HepG2 (cell line): ENCODE data around the gene HLCS. TPM values are rescaled to one million over a fixed set of nuclear protein-coding genes. Genes with fewer than 3 reads are reported as not detected.

Source experiments
- ATAC-seq: fragments of 200-7000 bp; cut with Tn5 transposase; 3 replicates; pipeline ENCODE4 v1.9.1; 2020; ENCODE audit warnings: mild to moderate bottlenecking, moderate library complexity
- BruUV-seq: library from RNA; stranded (reverse); fragments of 400-500 nt; replicated peaks from 2 replicates; lab custom pipeline; 2021; lab: Mats Ljungman, UMichigan
- CTCF ChIA-PET: fragments of 300-600 bp; formaldehyde crosslinking; extraction: SDS; loops from one replicate; lab custom pipeline; 2021; ENCODE audit warnings: low total read pairs, inconsistent platforms, low intra/inter-chr PET ratio; lab: Yijun Ruan, JAX
- POLR2A ChIA-PET: fragments of 350-600 bp; sonication (Branson Sonifier 250); formaldehyde crosslinking; loops from one replicate; lab custom pipeline; 2020; ENCODE audit warnings: antibody characterized with exemption, inconsistent platforms; lab: Yijun Ruan, JAX
- DNase-seq: peaks from one replicate; pipeline ENCODE4 v3.0.0-alpha.2; 2015; ENCODE audit warnings: low spot score
- FAIRE-seq: peaks from 3 replicates; lab custom pipeline; 2011; peaks lifted over from hg19 to GRCh38; lab: Jason Lieb, UNC
- H2AFZ ChIP-seq: one replicate; pipeline ENCODE4 v1.6.1; 2011; ENCODE audit warnings: low read length, inconsistent platforms
- H3K27ac ChIP-seq: fragments of 300-600 bp; 3 replicates; pipeline ENCODE4 v1.8.0; 2011; ENCODE audit warnings: mixed run types, mild to moderate bottlenecking, mixed read lengths, low read length, inconsistent platforms; ENCODE audit not compliant: insufficient read depth; ENCODE audit errors: extremely low read length
- H3K27me3 ChIP-seq, 2 experiments: fragments of 200-600 bp in 1 of 2; 2 replicates in 1 of 2; 3 replicates in 1 of 2; pipeline versions ENCODE4 v1.6.0 to v1.8.0; 2011; ENCODE audit warnings: low read length in 2 of 2, mild to moderate bottlenecking in 2 of 2, moderate library complexity in 2 of 2, inconsistent platforms in 1 of 2; ENCODE audit not compliant: insufficient read depth in 2 of 2, control insufficient read depth in 1 of 2
- H3K36me3 ChIP-seq, 2 experiments: fragments of 200-600 bp in 1 of 2; replicated peaks in 1 of 2; 2 replicates in 1 of 2; 3 replicates in 1 of 2; pipeline versions ENCODE4 v1.5.1 to v1.8.0; 2011; ENCODE audit warnings: low read length in 2 of 2, inconsistent platforms in 1 of 2; ENCODE audit not compliant: insufficient read depth in 2 of 2, control insufficient read depth in 1 of 2
- H3K4me1 ChIP-seq: 2 replicates; pipeline ENCODE4 v1.5.1; 2012; ENCODE audit warnings: low read length, inconsistent platforms; ENCODE audit not compliant: insufficient read depth
- H3K4me2 ChIP-seq: 2 replicates; pipeline ENCODE4 v1.6.0; 2011; ENCODE audit warnings: low read depth, low read length, inconsistent platforms
- H3K4me3 ChIP-seq, 3 experiments: fragments of 200-600 bp in 1 of 3; sonication (generic), shearing (Covaris generic) in 1 of 3; replicated peaks in 1 of 3; 2 replicates each; pipeline ENCODE4 v1.5.1; 2011 to 2016; ENCODE audit warnings: low read length in 3 of 3, inconsistent platforms in 2 of 3, low read depth in 2 of 3, mild to moderate bottlenecking in 2 of 3, control low read depth in 1 of 3, mixed read lengths in 1 of 3; ENCODE audit not compliant: insufficient read depth in 1 of 3
- H3K79me2 ChIP-seq: one replicate; pipeline ENCODE4 v1.6.1; 2011; ENCODE audit warnings: low read length, inconsistent platforms; ENCODE audit not compliant: insufficient read depth
- H3K9ac ChIP-seq: 2 replicates; pipeline ENCODE4 v1.6.0; 2011; ENCODE audit warnings: mild to moderate bottlenecking, low read depth, low read length, inconsistent platforms; ENCODE audit not compliant: insufficient read depth
- H3K9me3 ChIP-seq: 2 replicates; pipeline ENCODE4 v1.5.1; 2012; ENCODE audit warnings: mild to moderate bottlenecking, low read length
- H4K20me1 ChIP-seq: 2 replicates; pipeline ENCODE4 v1.6.0; 2011; ENCODE audit warnings: inconsistent platforms, mild to moderate bottlenecking, low read length, moderate library complexity; ENCODE audit not compliant: insufficient read depth
- ELF4 ChIP-seq: sonication (generic); formaldehyde crosslinking; IDR thresholded peaks from 2 replicates; pipeline ENCODE4 v1.5.0; 2020; ENCODE audit warnings: missing genetic modification reagents, mild to moderate bottlenecking, moderate library complexity, borderline replicate concordance
- FOSL2 ChIP-seq: sonication (generic); formaldehyde crosslinking; IDR thresholded peaks from 2 replicates; pipeline ENCODE4 v1.4.0; 2020; ENCODE audit warnings: missing genetic modification reagents
- GFI1 ChIP-seq: sonication (generic); formaldehyde crosslinking; IDR thresholded peaks from 2 replicates; pipeline ENCODE4 v1.5.0; 2020; ENCODE audit warnings: missing genetic modification reagents, mild to moderate bottlenecking, borderline replicate concordance
- NKX3-1 ChIP-seq: sonication (generic); formaldehyde crosslinking; IDR thresholded peaks from 2 replicates; pipeline ENCODE4 v1.5.0; 2020; ENCODE audit warnings: missing genetic modification reagents
- NR1H2 ChIP-seq: sonication (generic); formaldehyde crosslinking; IDR thresholded peaks from 2 replicates; pipeline ENCODE4 v1.8.1; 2022; ENCODE audit warnings: low read depth, missing genetic modification reagents, borderline replicate concordance
- RFX1 ChIP-seq: fragments of 450-650 bp; IDR thresholded peaks from 2 replicates; pipeline ENCODE4 v1.6.1; 2017
- RXRA ChIP-seq: sonication (generic); formaldehyde crosslinking; IDR thresholded peaks from 2 replicates; pipeline ENCODE4 v1.5.1; 2020; ENCODE audit warnings: missing genetic modification reagents
- SAFB2 ChIP-seq: sonication (generic); formaldehyde crosslinking; IDR thresholded peaks from 2 replicates; pipeline ENCODE4 v1.5.1; 2020; ENCODE audit warnings: missing genetic modification reagents, low read depth, mild to moderate bottlenecking, borderline replicate concordance
- SALL1 ChIP-seq: sonication (generic); formaldehyde crosslinking; IDR thresholded peaks from 2 replicates; pipeline ENCODE4 v1.8.0; 2022; ENCODE audit warnings: mild to moderate bottlenecking, missing genetic modification reagents
- XBP1 ChIP-seq: sonication (generic); formaldehyde crosslinking; IDR thresholded peaks from 2 replicates; pipeline ENCODE4 v1.5.0; 2020; ENCODE audit warnings: missing genetic modification reagents
- ZBTB33 ChIP-seq: sonication (generic); formaldehyde crosslinking; IDR thresholded peaks from 2 replicates; pipeline ENCODE4 v1.4.0; 2020; ENCODE audit warnings: missing genetic modification reagents
- ZNF430 ChIP-seq: sonication (generic); formaldehyde crosslinking; IDR thresholded peaks from 2 replicates; pipeline ENCODE4 v1.9.0; 2021; ENCODE audit warnings: mild to moderate bottlenecking, missing genetic modification reagents
- ZNF451 ChIP-seq: sonication (generic); formaldehyde crosslinking; IDR thresholded peaks from 2 replicates; pipeline ENCODE4 v1.5.0; 2020; ENCODE audit warnings: mild to moderate bottlenecking, missing genetic modification reagents
- ZNF670 ChIP-seq: sonication (generic); formaldehyde crosslinking; IDR thresholded peaks from 2 replicates; pipeline ENCODE4 v1.8.0; 2022; ENCODE audit warnings: mild to moderate bottlenecking, missing genetic modification reagents, borderline replicate concordance
- WGBS: methylation state at CpG from one replicate; pipeline ENCODE4 v1.1.6; 2017; ENCODE audit warnings: low lambda C conversion rate; 5-methylcytosine and 5-hydroxymethylcytosine counted together
- in situ Hi-C: cut with HindIII; loops from 2 replicates; pipeline ENCODE4 v1.10.0; 2017; ENCODE audit warnings: low pct_unique_long_range_greater_than_20kb; ENCODE audit not compliant: extremely low pct_ligation_motif_present
- intact Hi-C: fragments of 100-400 bp; cut with micrococcal nuclease; formaldehyde crosslinking; loops from one replicate; pipeline ENCODE4 v1.10.0; 2022; ENCODE audit not compliant: unreplicated experiment
- polyA plus RNA-seq, 8 experiments: library from polyadenylated mRNA; depleted of rRNA in 3 of 8; stranded (reverse) in 7 of 8; unstranded in 1 of 8; fragments of >200 nt; fragmentation: Illumina TruSeq in 4 of 8; extraction: Trizol in 4 of 8; gene quantifications; 2 replicates each; pipeline versions ENCODE4 v1.2.1 to v1.2.3, GENCODE V29; 2011 to 2016; ENCODE audit warnings: low read depth in 4 of 8, missing spikeins in 1 of 8, mixed read lengths in 1 of 8; ENCODE audit not compliant: insufficient read depth in 1 of 8
- total RNA-seq, 5 experiments: library from RNA; depleted of rRNA; stranded (reverse); fragments of >200 nt; fragmentation: Illumina TruSeq; extraction: Trizol; gene quantifications; 2 replicates each; pipeline ENCODE4 v1.2.3, GENCODE V29; 2016; ENCODE audit warnings: low read depth in 1 of 5
- TF ChIP-seq, protein P1 (sequence below): sonication (generic); IDR thresholded peaks from 2 replicates; pipeline ENCODE4 v1.6.1; 2016; ENCODE audit warnings: low read depth, borderline replicate concordance
- TF ChIP-seq, protein P2 (sequence below): sonication (generic); formaldehyde crosslinking; IDR thresholded peaks from 2 replicates; pipeline ENCODE4 v1.5.0; 2020; ENCODE audit warnings: missing genetic modification reagents
- TF ChIP-seq, protein P3 (sequence below): fragments of 450-650 bp; IDR thresholded peaks from 2 replicates; pipeline ENCODE4 v1.6.1; 2017; ENCODE audit warnings: mild to moderate bottlenecking

HLCS gene
- total and polyA plus RNA-seq, 2 of the 13 experiments (the other 11 are each of a cell fraction or from before 2014, with no cell fraction given) = 7.9 to 12.3 TPM

DNA sequence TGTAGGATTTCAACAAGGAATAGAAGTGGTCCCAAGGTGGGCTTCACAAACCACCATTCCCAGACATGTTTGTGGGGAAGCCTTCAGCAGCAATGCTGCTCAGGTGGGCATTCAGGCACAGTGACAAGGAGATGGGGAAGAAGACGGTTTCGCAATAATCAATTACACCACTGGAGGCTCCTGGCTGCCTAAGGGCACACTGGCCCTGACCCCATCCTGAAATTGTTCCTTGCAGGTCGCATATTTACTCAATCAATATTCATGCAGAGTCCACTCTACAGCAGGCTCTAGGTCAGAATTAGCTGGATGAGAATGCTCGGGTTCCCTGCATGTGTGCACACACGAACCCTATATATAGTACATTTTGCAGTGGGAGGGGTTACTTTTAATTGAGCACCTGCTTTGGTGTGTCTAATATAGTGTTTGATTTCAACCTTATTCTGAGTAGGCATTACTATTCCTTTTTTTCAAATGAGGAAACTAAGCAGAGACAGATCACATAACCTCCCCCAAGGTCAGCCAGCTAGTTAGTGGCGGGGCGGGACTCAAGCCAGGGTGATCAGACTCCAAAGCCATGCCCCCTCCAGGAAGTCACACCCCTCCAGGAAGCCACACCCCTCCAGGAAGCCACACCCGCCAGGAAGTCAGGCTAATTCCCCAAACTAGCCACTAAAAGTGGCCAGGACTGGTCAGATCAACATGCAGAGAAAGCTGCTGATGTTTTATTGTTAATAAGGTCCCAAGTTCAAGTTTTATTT lies 106.5 kb downstream of the HLCS start:
- Histone ChIP-seq H3K4me2 (peak overlapping the region; percentile 54), H4K20me1 (no peaks in the 10 kb centered on the region), H3K79me2 (no peaks in the 10 kb centered on the region), H3K36me3 (no peaks in the 10 kb centered on the region), H3K4me3 (peak overlapping the region in 2 of 3 experiments; percentile 43 to 48; a peak in 2 of 6 replicates), H3K27me3 (no peaks in the 10 kb centered on the region), H3K9me3 (no peaks in the 10 kb centered on the region), H2AFZ (no peak overlapping the region), H3K9ac (peak overlapping the region; percentile 6), H3K27ac (peak overlapping the region; percentile 75), H3K4me1 (peaks cover 76% of the 10 kb centered on the region)
- 13% methylated on average over 8 of the region's 8 CpGs for WGBS
- ChIA-PET POLR2A (interaction anchor here (1.0 to 2.8 kb wide), 3 partner anchors 13 to 294 kb away, joined by 3 to 14 read pairs (median 4); no protein-coding TSS in a partner anchor), CTCF (no interaction called here)
- in situ Hi-C loops (no loop called here), intact Hi-C loops (loop anchor here (5.0 to 10.0 kb wide), 3 partner anchors 57 to 225 kb away; no protein-coding TSS in a partner anchor)
- FAIRE-seq = peak; percentile 88
- peak; percentile 81 for DNase-seq
- BruUV-seq = no TSS peak
- peak; percentile 89 for ATAC-seq
- 0 out of 2 replicates have a peak, but pooled peaks have one; percentile 36 for TF ChIP-seq ZNF430 (CRISPR knock-in tag)
- TF ChIP-seq, protein P1, sequence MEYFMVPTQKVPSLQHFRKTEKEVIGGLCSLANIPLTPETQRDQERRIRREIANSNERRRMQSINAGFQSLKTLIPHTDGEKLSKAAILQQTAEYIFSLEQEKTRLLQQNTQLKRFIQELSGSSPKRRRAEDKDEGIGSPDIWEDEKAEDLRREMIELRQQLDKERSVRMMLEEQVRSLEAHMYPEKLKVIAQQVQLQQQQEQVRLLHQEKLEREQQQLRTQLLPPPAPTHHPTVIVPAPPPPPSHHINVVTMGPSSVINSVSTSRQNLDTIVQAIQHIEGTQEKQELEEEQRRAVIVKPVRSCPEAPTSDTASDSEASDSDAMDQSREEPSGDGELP = peak; percentile 56; the same call in 1 of the 2 replicates
- TF ChIP-seq ZNF451 = no peak
- TF ChIP-seq, protein P2, sequence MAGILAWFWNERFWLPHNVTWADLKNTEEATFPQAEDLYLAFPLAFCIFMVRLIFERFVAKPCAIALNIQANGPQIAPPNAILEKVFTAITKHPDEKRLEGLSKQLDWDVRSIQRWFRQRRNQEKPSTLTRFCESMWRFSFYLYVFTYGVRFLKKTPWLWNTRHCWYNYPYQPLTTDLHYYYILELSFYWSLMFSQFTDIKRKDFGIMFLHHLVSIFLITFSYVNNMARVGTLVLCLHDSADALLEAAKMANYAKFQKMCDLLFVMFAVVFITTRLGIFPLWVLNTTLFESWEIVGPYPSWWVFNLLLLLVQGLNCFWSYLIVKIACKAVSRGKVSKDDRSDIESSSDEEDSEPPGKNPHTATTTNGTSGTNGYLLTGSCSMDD = no peak
- TF ChIP-seq NR1H2 = no peak
- no peak for TF ChIP-seq RFX1
- TF ChIP-seq, protein P3, sequence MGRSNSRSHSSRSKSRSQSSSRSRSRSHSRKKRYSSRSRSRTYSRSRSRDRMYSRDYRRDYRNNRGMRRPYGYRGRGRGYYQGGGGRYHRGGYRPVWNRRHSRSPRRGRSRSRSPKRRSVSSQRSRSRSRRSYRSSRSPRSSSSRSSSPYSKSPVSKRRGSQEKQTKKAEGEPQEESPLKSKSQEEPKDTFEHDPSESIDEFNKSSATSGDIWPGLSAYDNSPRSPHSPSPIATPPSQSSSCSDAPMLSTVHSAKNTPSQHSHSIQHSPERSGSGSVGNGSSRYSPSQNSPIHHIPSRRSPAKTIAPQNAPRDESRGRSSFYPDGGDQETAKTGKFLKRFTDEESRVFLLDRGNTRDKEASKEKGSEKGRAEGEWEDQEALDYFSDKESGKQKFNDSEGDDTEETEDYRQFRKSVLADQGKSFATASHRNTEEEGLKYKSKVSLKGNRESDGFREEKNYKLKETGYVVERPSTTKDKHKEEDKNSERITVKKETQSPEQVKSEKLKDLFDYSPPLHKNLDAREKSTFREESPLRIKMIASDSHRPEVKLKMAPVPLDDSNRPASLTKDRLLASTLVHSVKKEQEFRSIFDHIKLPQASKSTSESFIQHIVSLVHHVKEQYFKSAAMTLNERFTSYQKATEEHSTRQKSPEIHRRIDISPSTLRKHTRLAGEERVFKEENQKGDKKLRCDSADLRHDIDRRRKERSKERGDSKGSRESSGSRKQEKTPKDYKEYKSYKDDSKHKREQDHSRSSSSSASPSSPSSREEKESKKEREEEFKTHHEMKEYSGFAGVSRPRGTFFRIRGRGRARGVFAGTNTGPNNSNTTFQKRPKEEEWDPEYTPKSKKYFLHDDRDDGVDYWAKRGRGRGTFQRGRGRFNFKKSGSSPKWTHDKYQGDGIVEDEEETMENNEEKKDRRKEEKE = no peak
- no peak for TF ChIP-seq GFI1 (CRISPR knock-in tag)
- peak; percentile 82 for TF ChIP-seq FOSL2
- no peak for TF ChIP-seq XBP1
- 0 out of 2 replicates have a peak, but pooled peaks have one; percentile 62 for TF ChIP-seq ZNF670
- TF ChIP-seq NKX3-1 (CRISPR knock-in tag) = no peak
- 0 out of 2 replicates have a peak, but pooled peaks have one; percentile 53 for TF ChIP-seq ELF4
- TF ChIP-seq SAFB2 (CRISPR knock-in tag) = no peak
- TF ChIP-seq ZBTB33 (CRISPR knock-in tag) = 0 out of 2 replicates have a peak, but pooled peaks have one; percentile 33
- TF ChIP-seq RXRA (CRISPR knock-in tag) = peak; percentile 95
- peak; percentile 99 for TF ChIP-seq SALL1 (CRISPR knock-in tag)
